ENCODE results near the gene DPP3.
A peak's percentile ranks its signal among the peaks of the same experiment; 100 is the strongest.
"Not testable (repeated sequence)": the region's sequence is repeated elsewhere in the genome, so short reads cannot be mapped to it uniquely, and the experiment has no call there.

DPP3 gene

DNA sequence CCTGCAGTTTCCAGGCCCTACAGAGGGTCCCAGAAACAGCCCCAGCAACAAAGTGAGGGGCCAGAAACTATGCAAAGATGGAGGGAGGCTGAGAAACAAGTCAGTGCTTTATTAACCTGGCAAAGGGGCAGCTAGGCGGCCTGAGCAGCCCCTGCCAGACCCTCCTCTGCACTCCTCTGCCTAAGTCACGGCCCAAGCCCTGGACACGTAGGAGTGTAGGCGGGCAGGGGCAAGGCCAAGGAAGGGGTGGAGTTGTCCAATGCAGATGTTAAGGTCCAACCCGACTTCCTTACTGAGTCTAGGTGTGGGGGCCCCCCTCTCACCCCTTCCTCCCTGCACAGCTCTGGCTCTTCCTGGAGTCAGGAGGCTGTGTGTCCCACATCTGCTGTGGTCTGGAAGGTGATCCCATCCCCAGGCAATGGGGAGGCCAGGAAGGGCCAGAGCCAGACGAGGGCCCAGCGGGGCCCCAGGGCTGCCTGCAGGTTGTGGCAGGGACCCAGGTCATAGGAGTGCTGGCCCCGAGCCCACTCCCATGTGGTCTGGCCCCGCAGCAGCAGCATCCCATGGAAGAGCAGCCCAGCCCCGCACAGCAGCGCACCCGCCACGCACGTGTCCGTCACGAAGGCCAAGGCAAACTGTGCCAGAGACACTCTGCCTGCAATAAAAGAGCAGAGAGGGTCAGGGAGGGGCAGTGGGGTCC is 59.1 kb downstream of the DPP3 start:
- DNase-seq, result no peak

DNA sequence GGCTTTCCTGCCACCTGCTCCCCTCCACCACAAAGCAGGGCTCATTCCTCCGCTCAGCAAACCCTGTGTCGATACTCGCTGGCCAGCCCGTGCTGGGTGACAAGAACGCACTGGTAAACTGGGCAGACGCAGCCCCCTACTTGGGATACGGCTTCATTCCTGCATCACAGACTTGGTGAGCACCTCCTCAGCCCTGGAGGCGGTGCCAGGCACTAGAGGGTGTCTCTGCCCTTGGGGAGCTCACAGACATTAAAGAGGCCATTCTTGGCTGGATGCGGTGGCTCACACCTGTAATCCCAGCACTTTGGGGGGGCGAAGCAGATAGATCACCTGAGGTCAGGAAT is 59.6 kb downstream of the DPP3 start:
- no peak for DNase-seq

DNA sequence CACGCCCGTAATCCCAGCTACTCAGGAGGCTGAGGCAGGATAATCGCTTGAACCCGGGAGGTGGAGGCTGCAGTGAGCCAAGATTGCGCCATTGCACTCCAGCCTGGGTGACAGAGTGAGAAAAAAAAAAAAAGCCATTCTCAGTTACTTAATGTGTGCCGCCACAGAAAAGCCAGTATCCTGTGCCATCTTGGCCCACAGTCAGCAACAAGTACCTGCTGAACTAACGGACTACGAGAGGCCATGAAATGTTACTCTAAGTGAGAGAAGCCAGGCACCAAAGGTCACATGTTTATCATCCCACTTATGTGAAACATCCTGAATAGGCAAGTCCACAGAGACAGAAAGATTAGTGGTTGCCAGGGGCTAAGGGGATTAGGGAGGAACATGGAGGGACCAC is 60.4 kb downstream of the DPP3 start:
- DNase-seq, result not testable (repeated sequence)

DNA sequence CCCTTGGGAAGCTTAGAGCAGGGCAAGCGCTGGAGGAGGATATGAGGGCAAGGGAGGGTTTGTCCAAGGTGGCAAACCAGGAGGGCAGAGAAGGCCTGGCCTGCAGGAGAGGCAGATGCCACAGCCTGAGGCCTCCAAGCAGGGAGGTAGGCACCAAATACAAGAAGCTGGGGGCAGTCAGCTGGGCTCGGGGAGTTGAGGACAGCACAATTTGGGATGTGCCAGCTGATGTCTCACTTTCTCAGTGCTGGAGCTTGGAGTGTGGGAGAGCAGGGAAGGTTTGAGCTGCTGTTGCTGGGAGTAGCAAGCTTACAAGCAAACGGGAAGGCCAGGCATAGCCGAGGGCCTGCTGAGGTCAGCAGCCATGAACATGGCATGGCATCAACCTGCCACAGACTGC is 61.7 kb downstream of the DPP3 start:
- DNase-seq, result no peak

DNA sequence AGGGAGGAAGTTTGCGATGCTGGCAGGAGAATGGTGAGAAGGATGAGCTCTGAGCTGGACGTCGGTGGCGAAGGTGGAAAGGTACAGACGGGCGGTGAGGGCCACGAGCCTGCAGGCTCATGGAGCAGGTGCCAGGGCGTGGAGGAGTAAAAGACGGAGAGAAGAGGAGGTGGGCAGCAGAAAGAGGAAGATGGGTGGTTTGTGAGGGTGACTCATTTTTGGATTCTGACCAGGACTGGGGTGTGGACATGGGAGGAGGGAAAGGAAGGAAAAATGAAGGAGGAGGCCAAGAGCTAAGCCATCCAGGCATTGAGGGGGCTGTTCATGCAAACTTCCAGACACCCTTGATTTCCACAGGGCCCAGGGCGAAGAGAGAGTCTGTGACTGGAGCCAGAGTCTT is 62.1 kb downstream of the DPP3 start:
- no peak for DNase-seq

DNA sequence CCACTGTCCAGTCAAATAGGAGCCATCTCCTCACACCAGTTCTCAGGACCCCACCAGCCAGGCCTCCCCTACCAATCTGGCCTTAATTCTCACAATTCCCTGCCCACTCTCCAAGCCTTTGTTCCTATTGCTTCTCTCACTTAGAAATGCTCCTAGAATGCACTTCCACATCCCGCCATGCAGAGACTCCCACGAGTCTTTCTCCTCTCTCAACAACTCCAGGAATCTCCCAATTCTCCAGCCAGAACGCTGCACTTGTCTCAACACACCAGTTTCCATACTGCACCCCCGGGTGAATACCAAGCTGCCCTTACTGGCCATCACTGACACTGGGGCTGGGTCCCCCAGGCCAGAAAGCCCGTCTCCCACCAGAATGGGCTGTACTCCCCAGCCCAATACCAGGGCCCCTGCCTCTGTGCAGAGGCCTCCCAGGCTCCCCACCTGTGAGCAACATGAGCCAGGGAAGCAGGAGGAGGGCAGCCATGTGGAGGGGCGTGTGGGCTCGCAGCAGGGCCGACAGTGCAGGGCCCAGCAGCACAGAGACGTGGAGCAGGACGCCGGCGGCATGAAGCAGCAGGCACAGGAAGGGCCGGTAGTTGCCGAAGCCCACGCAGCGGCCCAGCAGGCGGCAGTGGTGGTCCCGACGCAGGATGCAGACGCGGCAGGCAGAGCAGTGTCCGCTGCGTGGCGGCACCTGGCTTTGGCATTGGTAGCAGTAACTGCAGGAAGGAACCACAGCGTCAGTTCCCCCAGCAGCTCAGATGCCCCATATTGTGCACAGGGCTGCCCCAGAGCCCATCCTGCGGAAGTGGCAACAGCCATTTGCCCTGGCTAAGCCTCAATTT is 63.3 kb downstream of the DPP3 start:
- peak; percentile 77 for DNase-seq

DNA sequence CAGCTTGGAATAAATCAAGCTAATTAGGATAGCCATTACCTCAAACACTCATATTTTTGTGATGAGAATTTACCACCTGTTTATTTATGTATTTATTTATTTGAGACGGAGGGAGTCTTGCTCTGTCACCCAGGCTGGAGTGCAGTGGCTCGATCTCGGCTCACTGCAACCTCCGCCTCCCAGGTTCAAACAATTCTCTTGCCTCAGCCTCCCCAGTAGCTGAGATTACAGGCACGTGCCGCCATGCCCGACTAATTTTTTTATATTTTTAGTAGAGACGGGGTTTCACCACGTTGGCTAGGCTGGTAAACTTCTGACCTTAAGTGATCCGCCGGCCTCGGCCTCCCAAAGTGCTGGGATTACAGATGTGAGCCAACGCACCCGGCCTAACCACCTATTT is 64.7 kb downstream of the DPP3 start:
- DNase-seq, result not testable (repeated sequence)

DNA sequence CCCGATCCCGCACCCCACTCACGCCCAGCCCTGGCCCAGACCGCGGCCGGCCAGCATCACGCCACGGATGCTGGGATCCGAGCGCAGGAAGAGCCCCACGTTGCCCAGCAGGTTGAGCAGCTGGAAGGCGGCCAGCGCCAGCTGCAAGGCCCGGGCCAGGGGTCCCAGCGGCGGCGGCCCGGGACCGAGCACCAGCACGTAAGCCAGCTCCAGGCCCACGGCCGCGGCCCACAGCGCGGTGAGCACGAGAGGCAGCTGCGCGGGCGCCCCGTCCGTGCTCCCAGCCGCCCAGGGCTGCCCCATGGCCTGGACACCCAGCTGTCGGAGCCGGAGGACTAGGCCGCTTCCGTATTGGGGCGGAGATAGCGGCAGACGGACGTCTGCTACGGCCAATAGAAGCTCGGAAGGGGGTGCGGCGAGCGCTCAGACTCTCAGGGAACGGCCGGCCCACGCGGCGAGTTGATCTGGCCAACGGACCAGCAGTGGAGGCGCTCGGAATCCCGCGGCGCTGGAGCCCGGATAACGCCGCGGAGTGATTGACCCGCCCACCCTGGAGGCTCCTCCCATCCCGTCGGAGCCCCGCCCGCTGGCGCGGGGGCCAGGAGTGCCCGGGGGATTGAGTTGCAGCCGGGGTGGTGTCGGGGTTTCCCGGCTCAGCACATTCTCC is 65.6 kb downstream of the DPP3 start, which contains the start of gene ZDHHC24:
TSS of gene ZDHHC24 (minus strand) at position 348 of the 667 bp plus-strand sequence. CDS start at position 303, 45 bp downstream.
- DNase-seq, result peak; percentile 95

DNA sequence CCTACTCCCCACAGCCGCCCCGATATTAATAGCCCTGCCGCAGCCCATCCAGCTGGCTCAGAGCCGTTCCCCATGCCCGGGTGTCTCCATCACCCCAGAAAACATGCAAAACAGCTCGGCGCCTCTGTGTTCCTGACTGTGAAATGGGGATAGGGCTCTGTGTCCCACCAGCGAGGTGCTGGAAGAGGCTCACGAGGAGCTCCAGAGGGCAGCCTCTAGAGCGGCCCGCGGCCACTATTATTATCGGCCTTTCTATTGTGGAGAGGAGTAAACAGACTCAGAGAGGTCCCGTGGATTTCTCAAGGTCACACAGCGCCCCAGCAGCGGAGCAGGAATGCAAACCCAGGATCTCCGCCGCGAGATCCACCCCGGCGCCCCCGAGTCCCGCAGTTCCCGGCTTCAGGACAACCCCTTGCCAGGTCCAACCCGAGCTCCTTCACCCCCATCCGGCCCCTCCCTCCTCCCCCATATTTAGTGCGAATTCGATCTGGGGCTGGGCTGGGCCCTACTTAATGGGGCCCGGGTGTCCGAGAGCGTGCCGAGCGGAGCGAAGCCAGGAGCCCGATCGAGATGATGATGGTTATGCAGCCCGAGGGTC is 66.2 kb downstream of the DPP3 start, which contains the start of gene ACTN3:
TSS of gene ACTN3 (plus strand) at position 536 of the 598 bp plus-strand sequence. CDS start at position 571, 35 bp downstream.
- peak; percentile 73 for DNase-seq

DNA sequence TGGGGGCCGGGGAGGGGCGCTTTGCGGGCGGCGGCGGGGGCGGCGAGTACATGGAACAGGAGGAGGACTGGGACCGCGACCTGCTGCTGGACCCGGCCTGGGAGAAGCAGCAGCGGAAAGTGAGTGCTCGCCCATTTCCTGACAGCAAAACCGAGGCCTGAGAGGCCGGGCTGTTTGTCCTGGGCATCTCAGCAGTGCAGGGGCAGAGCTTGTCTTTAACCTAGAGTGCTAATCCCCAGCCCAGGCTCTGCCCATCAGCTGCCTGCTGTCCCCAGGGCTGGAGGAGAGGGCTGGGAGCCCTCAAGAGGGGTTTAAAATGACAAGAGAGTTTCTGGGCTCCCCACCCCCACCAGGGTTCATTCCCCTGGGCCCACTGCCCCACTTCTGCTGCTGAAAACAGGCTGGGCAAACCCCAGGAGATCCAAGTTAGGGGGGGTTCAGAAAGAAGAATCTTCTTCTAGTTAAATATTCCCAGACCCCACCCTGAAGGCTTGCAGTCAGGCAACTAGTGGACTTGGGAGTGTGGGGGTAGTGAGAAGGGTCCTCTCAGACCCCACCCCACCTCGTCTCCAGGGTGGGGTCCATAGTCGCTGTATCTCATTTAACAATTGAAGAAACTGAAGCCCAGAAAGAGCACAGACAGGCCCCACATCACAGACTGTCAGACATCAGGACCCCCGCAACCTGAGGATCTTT is 66.9 kb downstream of the DPP3 start:
- DNase-seq, result no peak

DNA sequence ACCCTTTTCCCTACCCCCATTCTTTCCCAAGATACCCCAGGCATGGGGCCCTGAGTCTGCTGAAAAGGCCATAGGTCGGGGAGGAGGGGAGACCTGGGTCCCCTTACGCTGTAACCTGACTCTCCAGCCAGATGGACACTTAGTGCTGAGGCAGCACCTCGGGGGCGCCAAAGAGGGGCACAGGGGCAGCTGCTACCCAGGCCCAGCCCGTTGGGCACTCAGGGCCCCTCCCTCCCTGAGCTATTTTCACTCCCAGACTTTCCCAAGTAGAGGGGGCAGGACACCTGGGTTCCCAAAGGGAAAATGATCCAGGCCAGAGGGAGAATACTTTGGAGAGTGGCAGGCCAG is 67.4 kb downstream of the DPP3 start:
- DNase-seq, result no peak

DNA sequence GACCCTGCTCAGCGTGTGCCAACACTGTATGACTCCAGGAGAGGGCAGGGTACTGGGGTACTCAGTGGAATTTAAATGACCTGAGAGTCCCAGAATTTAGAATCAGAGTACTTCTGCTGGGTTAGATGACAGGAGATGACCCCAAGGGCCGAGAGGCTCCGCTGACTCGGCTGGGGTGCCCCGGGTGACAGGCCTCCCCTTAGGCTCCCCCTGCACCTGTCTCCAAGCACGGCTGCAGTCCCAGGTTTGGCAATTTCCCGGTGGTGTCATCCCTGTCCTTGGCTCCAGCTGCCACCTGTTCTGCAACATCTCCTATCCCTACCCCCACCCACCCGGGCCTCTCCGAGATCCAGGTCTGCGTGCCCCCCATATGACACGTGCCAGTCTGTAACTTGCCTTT is 67.8 kb downstream of the DPP3 start:
- DNase-seq, result no peak

DNA sequence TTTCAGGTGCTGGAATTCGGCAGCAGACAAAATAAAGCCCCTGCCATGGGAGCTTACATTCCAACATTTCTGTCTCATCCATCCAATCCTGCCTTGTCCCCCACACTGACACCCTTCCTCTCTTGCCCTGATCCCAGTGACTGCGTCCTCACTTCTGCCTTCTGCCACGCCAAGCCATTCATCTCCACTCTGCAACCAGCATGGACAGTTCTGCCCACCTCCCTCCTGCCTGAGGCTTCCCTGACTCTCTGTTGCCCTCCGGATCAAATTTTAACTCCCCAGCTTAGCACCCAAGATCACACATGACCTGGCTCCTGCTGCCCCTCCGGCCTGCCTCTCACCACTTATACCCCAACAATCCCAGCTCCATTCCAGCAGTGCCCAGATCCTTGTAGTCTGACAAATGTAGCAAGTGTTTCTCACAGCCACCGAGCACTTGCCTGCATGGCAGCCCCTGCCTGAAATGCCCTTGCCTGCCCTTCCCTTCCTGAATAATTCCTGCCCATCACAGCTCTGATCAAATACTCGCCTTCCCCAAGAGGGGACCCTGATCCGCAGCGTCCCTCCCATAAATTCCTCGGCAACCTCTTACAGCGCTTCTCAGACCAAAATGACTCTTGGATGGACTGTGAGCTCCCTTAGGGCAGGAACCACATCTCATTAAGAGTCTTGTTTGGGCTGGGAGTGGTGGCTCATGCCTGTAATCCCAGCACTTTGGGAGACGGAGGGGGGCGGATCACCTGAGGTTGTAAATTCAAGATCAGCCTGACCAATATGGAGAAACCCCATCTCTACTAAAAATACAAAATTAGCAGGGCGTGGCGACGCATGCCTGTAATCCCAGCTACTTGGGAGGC is 68.8 kb downstream of the DPP3 start:
- no peak for DNase-seq

DNA sequence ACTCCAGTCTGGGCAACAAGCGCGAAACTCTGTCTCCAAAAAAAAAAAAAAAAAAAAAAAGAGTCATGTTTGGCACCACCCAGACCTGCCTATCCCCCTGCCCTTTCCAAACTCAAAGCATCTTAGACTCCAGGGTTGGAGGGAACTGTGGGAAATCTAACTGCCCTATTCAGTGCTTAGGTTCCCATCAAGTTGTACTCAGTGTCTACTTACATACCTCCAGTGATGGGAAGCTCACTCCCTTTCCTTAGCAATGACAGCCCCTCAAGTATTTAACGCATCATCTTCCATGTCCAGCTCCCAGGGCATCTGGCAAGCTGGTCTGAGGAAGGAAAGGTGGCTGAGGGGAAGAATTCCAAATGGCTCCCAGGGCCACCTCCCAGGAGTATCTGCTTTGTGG is 69.5 kb downstream of the DPP3 start:
- DNase-seq, result no peak

DNA sequence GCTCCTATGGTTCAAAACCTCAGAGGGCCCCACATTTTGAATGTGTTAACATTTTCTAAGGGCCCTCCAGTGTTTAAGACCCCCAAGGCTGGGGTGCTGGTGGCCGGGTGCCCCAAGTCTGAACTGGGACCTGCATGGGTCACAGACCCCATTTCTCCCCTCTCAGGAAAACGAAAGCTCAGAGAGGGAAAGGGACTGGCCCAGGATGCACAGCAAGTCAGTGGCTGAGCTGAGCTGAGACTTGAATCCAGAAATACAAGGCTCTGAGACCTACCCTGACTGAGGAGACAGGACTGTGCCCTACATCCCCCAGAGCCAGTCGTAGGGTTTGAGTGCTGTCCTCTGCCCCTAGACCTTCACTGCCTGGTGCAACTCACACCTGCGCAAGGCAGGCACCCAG is 70.7 kb downstream of the DPP3 start:
- DNase-seq, result no peak

DNA sequence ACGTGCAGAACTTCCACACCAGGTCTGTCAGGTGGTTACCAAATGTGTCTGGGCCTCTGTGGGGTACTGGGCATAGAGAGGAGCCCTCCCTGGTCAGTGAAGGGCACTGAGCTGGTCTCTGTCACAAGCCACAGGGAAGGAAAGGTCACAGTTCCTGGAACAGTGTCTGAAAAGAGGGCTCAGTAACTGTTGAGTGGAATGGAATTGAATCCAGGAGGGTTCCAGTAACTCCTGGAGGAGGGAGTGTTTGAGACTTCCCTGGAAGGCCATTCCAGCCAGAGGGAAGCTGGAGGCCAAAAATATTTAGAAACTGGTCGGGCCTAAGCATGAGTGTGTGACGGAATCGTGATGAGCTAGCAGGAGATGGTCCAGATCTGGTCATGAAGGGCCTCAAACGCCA is 74.4 kb downstream of the DPP3 start:
- DNase-seq, result no peak

DNA sequence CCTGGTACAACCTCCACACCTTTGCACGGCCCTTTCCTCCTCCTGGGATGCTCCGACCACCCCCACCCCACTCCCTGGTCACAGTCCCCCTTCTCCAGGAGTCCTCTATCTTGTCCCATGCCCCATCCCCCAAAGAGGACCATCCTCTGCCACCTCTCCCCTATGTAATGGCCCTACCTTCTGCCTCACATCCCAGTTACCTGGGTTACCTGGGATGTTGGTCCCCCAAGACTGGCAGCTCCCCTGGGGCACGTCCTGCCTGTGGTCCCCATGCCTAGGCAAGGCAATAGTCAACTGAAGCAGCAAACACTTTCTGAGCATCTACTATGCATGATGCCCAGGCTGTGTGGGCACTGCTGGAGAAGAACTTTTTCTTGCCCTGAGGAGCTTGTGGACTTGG is 75.2 kb downstream of the DPP3 start:
- DNase-seq, result no peak

DNA sequence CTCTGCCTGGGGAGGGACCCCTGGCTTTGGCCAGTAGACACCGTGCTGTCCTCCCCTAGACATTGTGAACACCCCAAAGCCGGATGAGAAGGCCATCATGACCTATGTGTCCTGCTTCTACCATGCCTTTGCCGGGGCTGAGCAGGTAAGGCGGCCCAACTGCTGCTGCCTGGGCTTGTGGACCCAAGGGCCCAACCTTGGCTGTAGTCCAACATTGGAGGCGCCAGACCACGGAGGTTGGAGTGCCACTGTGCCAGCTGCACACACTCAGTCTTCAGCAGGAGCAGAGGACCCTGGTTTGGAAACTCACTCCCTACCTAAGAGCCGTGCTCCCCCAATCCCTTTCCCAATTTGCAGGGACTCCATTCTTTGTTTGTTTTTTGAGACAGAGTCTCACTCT is 75.9 kb downstream of the DPP3 start:
- DNase-seq, result no peak

DNA sequence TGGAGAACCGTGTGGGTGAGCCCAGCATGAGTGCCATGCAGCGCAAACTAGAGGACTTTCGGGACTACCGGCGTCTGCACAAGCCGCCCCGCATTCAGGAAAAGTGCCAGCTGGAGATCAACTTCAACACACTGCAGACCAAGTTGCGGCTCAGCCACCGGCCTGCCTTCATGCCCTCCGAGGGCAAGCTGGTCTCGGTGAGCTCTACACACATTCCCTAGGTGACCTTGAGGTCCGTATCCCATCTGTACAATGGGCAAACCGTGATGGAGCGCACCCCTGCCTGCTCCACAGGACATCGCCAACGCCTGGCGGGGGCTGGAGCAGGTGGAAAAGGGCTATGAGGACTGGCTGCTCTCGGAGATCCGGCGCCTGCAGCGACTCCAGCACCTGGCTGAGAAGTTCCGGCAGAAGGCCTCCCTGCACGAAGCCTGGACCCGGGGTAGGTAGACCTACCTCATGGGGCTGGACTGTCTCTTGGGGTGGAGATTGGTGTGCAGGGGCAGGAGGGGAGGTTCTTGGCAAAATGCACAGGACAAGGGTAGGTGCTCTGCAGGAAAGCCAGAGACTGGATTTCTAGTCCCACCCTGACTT is 77.6 kb downstream of the DPP3 start:
- DNase-seq, result no peak
